Measurements from ENCODE around the gene KIF3C. TPM values are rescaled to one million over a fixed set of nuclear protein-coding genes. Genes with fewer than 3 reads are reported as not detected.

Gene KIF3C
- total and polyA plus RNA-seq, 2 of the 8 experiments (the other 6 are each of a cell fraction or from before 2014, with no cell fraction given) = 13.4 to 58.1 TPM

- no peak for TF ChIP-seq SAP30 (IDR thresholded peaks at IDR 0.05; ENCODE audit: insufficient read depth, insufficient replicate concordance, low read length)
Observed at GRCh38 chr2:25891672-25892071, 90.6 kb downstream of the KIF3C start (continued).

Data from H1 (cell line).